Prostate gland (tissue), 2 donors: ENCODE results near the gene FCF1. TPM values are rescaled to one million over a fixed set of nuclear protein-coding genes. Genes with fewer than 3 reads are reported as not detected.
"Not testable (repeated sequence)": the region's sequence is repeated elsewhere in the genome, so short reads cannot be mapped to it uniquely, and the experiment has no call there.

Source experiments
- DNase-seq: peaks from one replicate; pipeline ENCODE4 v3.0.0-alpha.2; 2019; ENCODE audit warnings: low spot score
- H3K27ac ChIP-seq, 2 donors: fragments of 200-600 bp; sonication (generic); 2 replicates each; pipeline ENCODE4 v1.5.1; 2017 to 2019
- H3K27me3 ChIP-seq: fragments of 200-600 bp; sonication (generic); replicated peaks from 2 replicates; pipeline ENCODE4 v1.5.1; 2019; ENCODE audit not compliant: insufficient read depth
- H3K36me3 ChIP-seq, 2 donors: fragments of 200-600 bp; sonication (generic); 1 replicate in 1 of 2; 2 replicates in 1 of 2; pipeline versions ENCODE4 v1.5.1 to v1.8.1; 2017 to 2019
- H3K4me1 ChIP-seq: fragments of 200-600 bp; sonication (generic); replicated peaks from 2 replicates; pipeline ENCODE4 v1.5.1; 2019
- H3K4me3 ChIP-seq, 2 donors: fragments of 200-600 bp; sonication (generic); 2 replicates each; pipeline ENCODE4 v1.5.1; 2017 to 2019
- H3K9me3 ChIP-seq: fragments of 200-600 bp; sonication (generic); 2 replicates; pipeline ENCODE4 v1.5.1; 2017
- CTCF ChIP-seq, 4 experiments: fragments of 200-600 bp in 2 of 4; fragments of 450-650 bp in 2 of 4; sonication (generic) in 2 of 4; IDR thresholded peaks; 1 replicate in 3 of 4; 2 replicates in 1 of 4; pipeline ENCODE4 v1.5.1; 2016 to 2019; ENCODE audit warnings: antibody characterized with exemption in 4 of 4, mild to moderate bottlenecking in 2 of 4, moderate library complexity in 2 of 4
- POLR2A ChIP-seq: fragments of 450-650 bp; IDR thresholded peaks from one replicate; pipeline ENCODE4 v1.6.1; 2016; ENCODE audit warnings: antibody characterized with exemption, mild to moderate bottlenecking
- POLR2AphosphoS5 ChIP-seq: sonication (generic); formaldehyde crosslinking; IDR thresholded peaks from one replicate; pipeline ENCODE4 v1.6.1; 2017; ENCODE audit warnings: antibody characterized with exemption
- WGBS: methylation state at CpG from one replicate; pipeline ENCODE4 v1.1.5; 2018; 5-methylcytosine and 5-hydroxymethylcytosine counted together
- intact Hi-C: fragments of 100-400 bp; cut with DNase I; formaldehyde crosslinking; loops from one replicate; pipeline ENCODE4 v1.14.2; 2022
- total RNA-seq, 2 donors: library from RNA; depleted of rRNA; stranded (reverse); fragments of >200 nt; gene quantifications; one replicate each; pipeline ENCODE4 v1.1.0, GENCODE V29; 2016

FCF1 gene
- total RNA-seq, 2 donors from 2014 or later, result 24.2 to 26.0 TPM

DNA sequence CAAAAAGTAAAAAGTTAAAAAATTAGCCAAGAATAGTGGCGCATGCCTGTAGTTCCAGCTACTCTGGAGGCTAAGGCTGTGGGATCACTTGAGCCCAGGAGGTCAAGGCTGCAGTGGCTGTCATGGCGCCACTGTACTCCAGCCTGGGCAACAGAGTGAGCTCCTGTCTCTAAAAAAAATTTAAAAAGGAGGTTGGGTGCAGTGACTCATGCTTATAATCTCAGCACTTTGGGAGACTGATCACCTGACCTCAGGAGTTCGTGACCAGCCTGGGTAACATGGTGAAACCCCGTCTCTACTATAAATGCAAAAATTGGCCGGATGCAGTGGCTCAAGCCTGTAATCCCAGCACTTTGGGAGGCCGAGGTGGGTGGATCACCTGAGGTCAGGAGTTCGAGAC lies 42.0 kb downstream of the FCF1 start:
- H3K4me3 ChIP-seq, result no peak overlapping the region
- DNase-seq, result no peak
- no peaks in the 10 kb centered on the region for H3K36me3 ChIP-seq
- no peaks in the 10 kb centered on the region for H3K9me3 ChIP-seq
- TF ChIP-seq POLR2A (no peak), CTCF (IDR thresholded peaks at IDR 0.05) (no peak), POLR2AphosphoS5 (no peak)
- H3K27ac ChIP-seq, result no peak overlapping the region
- 92% methylated on average over 7 of the region's 7 CpGs for WGBS
- no peaks in the 10 kb centered on the region for H3K27me3 ChIP-seq
- intact Hi-C loops, result no loop called here
- H3K4me1 ChIP-seq, result no peaks in the 10 kb centered on the region

- intact Hi-C loops, result no loop called here
- Histone ChIP-seq H3K27ac (no peak overlapping the region), H3K4me1 (no peaks in the 10 kb centered on the region), H3K4me3 (no peak overlapping the region), H3K27me3 (no peaks in the 10 kb centered on the region), H3K9me3 (no peaks in the 10 kb centered on the region), H3K36me3 (no peaks in the 10 kb centered on the region)
- no peak for DNase-seq
- no peak for TF ChIP-seq CTCF (IDR thresholded peaks at IDR 0.05)
- no peak for TF ChIP-seq POLR2AphosphoS5
- no peak for TF ChIP-seq POLR2A
- WGBS, result 60% methylated on average over 1 of the region's 1 CpG
Measured at GRCh38 chr14:74756326-74756725, 43.4 kb downstream of the FCF1 start.

DNA sequence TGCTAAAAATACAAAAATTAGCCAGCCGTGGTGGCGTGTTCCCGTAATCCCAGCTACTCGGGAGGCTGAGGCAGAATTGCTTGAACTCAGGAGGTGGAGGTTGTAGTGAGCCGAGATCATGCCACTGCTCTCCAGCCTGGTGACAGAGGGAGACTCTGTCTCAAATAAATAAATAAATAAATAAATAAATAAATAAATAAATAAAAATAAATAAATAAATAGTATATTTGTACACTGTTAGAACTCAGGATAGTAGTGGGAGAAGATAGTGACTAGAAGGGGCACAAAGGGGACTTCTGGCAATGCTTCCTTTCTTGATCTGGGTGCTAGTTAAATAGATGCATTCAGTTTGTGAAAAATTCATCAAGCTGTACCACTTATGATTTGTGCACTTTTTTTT lies 45.6 kb downstream of the FCF1 start:
- WGBS, result 95% methylated on average over 5 of the region's 5 CpGs
- intact Hi-C loops, H3K9me3 ChIP-seq, H3K36me3 ChIP-seq, H3K27ac ChIP-seq, H3K4me1 ChIP-seq, H3K4me3 ChIP-seq, DNase-seq, H3K27me3 ChIP-seq: not testable (repeated sequence)

DNA sequence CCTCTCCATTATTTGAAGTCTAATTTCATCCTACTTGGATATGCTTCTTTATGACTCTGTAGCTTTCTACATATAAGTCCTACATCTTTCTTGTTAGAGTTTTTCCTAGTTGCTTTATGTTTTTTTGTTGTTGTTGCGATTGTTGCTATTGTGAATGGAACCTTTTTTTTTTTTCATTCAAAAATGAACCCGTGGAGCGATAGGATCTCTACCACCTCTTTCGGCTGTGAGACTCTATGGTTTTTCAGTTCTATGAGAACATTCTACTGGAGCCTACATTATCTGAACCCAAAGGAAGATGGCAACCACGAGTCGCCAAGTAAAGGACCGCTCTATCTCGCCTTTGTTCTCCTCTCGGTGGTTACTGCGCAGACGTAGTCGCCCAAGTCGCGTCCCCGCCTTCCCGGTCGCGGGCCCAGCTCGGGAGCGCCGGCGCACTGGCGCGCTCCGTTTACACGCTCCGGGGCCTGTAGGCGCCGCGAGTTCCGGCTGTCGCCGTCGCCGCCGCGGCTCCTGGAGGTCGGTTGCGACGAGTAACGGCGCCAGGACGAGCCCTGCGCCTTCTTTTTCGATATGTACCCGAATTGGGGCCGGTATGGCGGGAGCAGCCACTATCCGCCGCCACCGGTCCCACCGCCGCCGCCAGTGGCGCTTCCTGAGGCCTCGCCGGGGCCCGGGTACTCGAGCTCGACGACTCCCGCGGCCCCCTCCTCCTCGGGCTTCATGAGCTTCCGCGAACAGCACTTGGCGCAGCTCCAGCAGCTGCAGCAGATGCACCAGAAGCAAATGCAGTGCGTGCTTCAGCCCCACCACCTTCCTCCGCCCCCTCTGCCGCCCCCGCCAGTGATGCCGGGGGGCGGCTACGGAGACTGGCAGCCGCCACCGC lies 50.2 kb downstream of the FCF1 start, which contains the start of gene YLPM1:
Gene YLPM1, plus strand, starts transcription at position 400 of the 886 bp plus-strand sequence. Its CDS starts 174 bp downstream, at position 574.
- TF ChIP-seq CTCF (IDR thresholded peaks at IDR 0.05) (peak in 3 of 4 experiments; percentile 67 to 82 (median 77)), POLR2AphosphoS5 (peak; percentile 97), POLR2A (peak; percentile 69)
- Histone ChIP-seq H3K4me1 (no peaks in the 10 kb centered on the region), H3K27ac (peak within 1 kb of the TSS; percentile 84 to 88), H3K36me3 (no peaks in the 10 kb centered on the region), H3K27me3 (no peaks in the 10 kb centered on the region), H3K4me3 (peak within 1 kb of the TSS; percentile 95 to 100), H3K9me3 (no peaks in the 10 kb centered on the region)
- intact Hi-C loops, result loop anchor here (10.0 kb wide), 2 partner anchors 48 to 148 kb away; partner anchors contain the start of genes AREL1, FCF1 and LTBP2
- 1% methylated on average over 58 of the region's 76 CpGs for WGBS
- DNase-seq, result peak; percentile 90

DNA sequence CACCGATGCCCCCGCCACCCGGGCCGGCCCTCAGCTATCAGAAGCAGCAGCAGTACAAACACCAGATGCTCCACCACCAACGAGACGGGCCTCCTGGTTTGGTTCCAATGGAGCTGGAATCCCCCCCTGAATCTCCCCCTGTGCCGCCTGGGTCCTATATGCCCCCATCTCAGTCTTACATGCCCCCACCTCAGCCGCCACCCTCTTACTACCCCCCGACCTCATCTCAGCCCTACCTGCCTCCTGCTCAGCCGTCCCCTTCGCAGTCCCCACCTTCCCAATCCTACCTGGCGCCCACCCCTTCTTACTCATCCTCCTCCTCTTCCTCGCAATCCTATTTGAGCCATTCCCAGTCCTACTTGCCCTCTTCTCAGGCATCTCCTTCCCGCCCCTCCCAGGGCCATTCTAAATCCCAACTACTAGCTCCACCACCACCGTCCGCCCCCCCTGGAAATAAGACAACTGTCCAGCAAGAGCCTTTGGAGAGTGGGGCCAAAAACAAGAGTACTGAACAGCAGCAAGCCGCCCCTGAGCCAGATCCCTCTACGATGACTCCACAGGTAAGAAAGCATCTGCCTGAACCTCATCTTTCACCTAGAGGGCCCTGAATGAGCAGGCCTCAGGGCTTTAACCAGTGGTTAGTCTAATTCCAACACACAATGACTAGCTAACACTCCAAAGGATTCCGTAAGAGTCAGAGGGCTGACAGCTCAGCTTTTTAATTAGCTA lies 51.0 kb downstream of the FCF1 start:
- Histone ChIP-seq H3K27me3 (no peaks in the 10 kb centered on the region), H3K36me3 (no peaks in the 10 kb centered on the region), H3K4me3 (peak overlapping the region; percentile 95 to 100), H3K27ac (peak overlapping the region; percentile 84 to 88), H3K9me3 (no peaks in the 10 kb centered on the region), H3K4me1 (no peaks in the 10 kb centered on the region)
- no peak for TF ChIP-seq POLR2AphosphoS5
- no peak for TF ChIP-seq CTCF (IDR thresholded peaks at IDR 0.05)
- no peak for TF ChIP-seq POLR2A
- intact Hi-C loops, result loop anchor here (10.0 kb wide), 2 partner anchors 49 to 149 kb away; partner anchors contain the start of genes AREL1, FCF1 and LTBP2
- peak; percentile 13 for DNase-seq
- under 1% methylated on average over 18 of the region's 19 CpGs for WGBS
